ENCODE results near the gene ZNF280C.
A peak's percentile ranks its signal among the peaks of the same experiment; 100 is the strongest.

Gene ZNF280C

DNA sequence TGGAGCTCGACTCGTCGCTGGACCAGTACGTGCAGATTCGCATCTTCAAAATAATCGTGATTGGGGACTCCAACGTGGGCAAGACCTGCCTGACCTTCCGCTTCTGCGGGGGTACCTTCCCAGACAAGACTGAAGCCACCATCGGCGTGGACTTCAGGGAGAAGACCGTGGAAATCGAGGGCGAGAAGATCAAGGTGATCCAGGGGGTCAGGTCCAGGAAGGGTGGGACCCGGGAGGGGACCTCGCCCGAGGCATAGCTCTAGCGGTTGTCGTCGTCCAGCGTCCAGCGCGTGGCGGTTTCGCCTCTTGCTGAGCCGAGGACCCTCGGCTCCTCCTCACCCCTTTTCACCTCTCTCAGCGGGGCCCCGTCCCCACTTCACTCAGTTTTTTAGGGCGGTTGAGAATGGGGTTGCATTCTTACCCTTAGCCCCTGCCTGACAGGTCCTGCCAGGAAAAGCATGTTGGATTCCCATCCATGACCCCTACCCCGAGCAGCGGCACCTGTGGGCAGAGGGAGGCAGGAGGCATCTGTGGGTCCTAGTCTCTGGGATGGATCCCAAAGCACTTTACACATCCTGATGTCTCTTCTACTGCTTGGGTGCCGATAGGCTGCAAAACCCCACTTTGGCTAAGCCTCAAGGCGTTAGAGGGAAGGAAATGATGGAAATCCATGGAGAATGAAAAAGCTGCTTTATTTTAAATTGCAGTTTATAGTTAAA lies 96.4 kb downstream of the ZNF280C start:
- TF ChIP-seq, protein P1, sequence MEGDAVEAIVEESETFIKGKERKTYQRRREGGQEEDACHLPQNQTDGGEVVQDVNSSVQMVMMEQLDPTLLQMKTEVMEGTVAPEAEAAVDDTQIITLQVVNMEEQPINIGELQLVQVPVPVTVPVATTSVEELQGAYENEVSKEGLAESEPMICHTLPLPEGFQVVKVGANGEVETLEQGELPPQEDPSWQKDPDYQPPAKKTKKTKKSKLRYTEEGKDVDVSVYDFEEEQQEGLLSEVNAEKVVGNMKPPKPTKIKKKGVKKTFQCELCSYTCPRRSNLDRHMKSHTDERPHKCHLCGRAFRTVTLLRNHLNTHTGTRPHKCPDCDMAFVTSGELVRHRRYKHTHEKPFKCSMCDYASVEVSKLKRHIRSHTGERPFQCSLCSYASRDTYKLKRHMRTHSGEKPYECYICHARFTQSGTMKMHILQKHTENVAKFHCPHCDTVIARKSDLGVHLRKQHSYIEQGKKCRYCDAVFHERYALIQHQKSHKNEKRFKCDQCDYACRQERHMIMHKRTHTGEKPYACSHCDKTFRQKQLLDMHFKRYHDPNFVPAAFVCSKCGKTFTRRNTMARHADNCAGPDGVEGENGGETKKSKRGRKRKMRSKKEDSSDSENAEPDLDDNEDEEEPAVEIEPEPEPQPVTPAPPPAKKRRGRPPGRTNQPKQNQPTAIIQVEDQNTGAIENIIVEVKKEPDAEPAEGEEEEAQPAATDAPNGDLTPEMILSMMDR (IDR thresholded peaks at IDR 0.05; ENCODE audit: low read depth, low read length, missing control alignments) = no peak
- no peak for DNase-seq (ENCODE audit: extremely low read depth, low read depth)
- peak overlapping the region; percentile 43 for H3K4me3 ChIP-seq (replicated peaks; ENCODE audit: low read depth, low read length)

DNA sequence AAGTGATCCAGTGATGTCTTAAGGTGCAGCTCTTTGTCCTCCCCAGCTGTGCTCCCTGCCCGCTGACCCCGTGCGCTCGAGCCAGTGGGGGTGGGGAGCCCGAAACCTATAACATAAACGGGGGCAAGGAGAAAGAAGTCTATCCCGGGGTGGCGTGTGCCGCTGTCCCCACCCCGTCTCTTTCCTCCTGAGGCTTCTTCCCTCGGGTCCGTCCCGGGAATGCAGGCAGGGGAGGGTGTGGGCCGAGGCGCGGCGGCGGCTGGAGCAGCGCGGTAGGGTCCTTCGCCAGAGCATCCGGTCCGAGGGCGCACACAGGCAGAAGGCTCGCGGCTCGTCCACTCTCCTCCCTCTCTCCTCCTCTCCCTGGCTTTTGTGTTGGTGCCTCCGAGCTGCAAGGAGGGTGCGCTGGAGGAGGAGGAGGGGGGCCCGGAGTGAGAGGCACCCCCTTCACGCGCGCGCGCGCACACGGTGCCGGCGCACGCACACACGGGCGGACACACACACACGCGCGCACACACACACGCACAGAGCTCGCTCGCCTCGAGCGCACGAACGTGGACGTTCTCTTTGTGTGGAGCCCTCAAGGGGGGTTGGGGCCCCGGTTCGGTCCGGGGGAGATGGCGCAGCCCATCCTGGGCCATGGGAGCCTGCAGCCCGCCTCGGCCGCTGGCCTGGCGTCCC lies 97.1 kb downstream of the ZNF280C start, which contains the start of gene RAB33A:
TSS of gene RAB33A (plus strand) at position 517 of the 681 bp plus-strand sequence. CDS start at position 618, 101 bp downstream.
- H3K4me3 ChIP-seq (replicated peaks; ENCODE audit: low read depth, low read length) = peak within 1 kb of the TSS; percentile 43
- no peak for DNase-seq (ENCODE audit: extremely low read depth, low read depth)

DNA sequence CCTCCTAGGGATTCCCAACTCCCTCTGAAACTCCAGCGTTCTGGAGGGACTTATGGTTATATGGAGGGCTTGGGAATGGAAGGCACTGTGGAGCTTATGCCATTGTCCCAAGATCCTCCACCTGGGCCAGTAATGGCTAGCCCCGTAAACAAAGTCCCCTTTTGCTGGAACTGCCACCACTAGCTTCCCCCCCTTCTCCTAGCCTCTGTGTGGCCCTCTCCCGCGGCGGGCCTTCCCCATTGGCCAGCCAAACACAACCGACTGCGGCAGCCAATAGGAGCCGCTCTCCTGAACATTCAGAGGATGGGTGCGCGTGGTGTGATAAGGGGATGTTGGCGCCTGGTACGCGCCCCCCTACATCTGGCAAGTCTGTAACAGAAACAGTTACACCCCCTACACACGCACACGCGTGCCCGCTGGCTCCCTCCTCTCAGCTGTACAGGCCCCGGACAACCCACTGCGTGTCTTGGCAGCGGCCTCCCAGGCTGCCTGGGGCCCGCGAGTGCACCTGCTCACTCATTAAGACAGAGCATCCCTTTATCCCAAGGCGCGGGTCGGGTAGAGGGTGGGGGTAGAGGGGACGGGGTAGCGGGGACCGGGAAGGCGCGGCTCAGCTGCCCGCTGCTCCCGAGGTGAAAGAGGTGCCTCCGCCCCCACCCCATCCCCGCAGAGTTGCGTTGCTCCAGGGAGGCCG lies 97.8 kb downstream of the ZNF280C start:
- peak overlapping the region; percentile 43 for H3K4me3 ChIP-seq (replicated peaks; ENCODE audit: low read depth, low read length)
- TF ChIP-seq, protein P1 (IDR thresholded peaks at IDR 0.05; ENCODE audit: low read depth, low read length, missing control alignments) = no peak
- DNase-seq (ENCODE audit: extremely low read depth, low read depth) = no peak

More for the DNA sequence above, 97.1 kb downstream of the ZNF280C start, which contains the start of gene RAB33A:
- TF ChIP-seq, protein P1 (IDR thresholded peaks at IDR 0.05; ENCODE audit: low read depth, low read length, missing control alignments) = no peak

DNA sequence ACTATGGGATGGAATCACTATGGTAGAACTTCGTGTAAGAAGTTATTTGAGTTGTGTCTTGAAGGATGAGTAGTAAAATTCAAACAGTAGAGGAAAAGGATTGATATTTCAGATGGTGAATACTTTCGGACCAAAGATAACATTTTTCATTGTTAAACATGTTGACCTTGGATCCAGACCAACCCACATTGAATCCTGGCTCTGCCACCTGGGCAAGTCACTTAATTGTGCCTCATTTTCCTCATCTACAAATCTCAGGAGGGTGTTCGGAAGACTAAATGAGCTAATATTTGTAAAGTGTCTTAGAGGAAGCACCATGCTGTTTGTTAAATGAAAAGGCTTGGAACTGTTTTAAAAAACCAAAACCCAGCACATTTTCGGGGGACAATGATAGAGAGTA lies 101.7 kb downstream of the ZNF280C start:
- DNase-seq (ENCODE audit: extremely low read depth, low read depth) = no peak
- H3K4me3 ChIP-seq (replicated peaks; ENCODE audit: low read depth, low read length) = peak overlapping the region; percentile 56
- TF ChIP-seq, protein P1 (IDR thresholded peaks at IDR 0.05; ENCODE audit: low read depth, low read length, missing control alignments) = no peak

DNA sequence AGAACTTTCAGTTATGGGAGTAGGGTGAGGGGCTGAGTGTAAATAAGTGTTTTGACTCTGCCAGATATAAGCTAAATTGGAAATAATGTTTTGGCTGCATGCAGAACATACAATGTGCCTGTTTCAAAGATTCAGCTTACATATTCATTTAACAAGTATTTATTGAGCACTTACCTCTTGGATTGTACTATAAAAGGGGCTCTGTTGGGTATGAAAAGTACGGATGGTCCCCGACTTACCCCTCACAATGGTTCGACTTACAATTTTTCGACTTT lies 102.3 kb downstream of the ZNF280C start:
- TF ChIP-seq, protein P1 (IDR thresholded peaks at IDR 0.05; ENCODE audit: low read depth, low read length, missing control alignments) = no peak

DNA sequence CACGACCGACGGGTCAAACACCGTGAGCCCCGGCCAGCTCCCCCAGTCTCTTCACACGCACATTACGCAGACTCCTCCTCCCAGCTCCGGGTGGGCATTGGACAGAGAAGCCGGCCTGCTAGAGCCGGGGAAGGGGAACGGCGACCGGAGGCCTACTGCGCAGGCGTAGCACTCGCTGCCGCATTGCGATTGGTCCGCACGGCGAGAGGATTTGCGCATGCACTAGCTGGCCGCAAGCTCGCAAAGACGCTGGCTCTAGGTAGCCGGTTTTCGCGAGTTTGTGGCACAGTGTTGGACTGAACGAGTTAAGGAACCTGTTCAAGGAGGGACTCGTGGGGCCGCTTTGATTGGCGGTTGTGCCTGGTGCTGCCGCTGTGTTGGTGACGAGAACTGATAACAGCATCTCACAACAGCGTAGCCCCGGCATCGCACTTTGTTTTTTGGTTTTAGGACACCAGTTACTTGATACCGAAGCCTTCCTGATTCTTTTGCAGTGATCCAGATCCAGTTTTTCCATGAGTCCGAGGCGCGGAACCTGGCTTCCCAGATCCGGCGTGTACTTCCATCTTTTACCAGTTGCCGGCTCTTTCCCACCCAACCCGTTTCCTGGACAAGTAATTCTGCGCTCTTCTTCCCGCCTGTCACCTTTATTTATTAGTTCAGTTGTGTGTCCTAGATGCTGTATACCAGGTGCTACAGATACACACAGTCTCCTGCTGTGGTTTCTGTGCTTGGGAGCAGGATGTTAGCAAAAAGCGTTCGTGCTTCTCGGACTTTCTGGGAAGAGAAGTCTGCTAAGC lies 102.8 kb downstream of the ZNF280C start, which contains the start of gene AIFM1:
TSS of gene AIFM1 (minus strand) at position 139 of the 800 bp plus-strand sequence. CDS start 185 bp downstream, outside the sequence.
- DNase-seq (ENCODE audit: extremely low read depth, low read depth) = peak; percentile 83
- TF ChIP-seq, protein P1 (IDR thresholded peaks at IDR 0.05; ENCODE audit: low read depth, low read length, missing control alignments) = no peak
- H3K4me3 ChIP-seq (replicated peaks; ENCODE audit: low read depth, low read length) = peak within 1 kb of the TSS; percentile 56

More for the DNA sequence above, 102.3 kb downstream of the ZNF280C start:
- H3K4me3 ChIP-seq (replicated peaks; ENCODE audit: low read depth, low read length) = peak overlapping the region; percentile 56
- no peak for DNase-seq (ENCODE audit: extremely low read depth, low read depth)
